ENCODE results near the gene ICAM4. TPM values are rescaled to one million over a fixed set of nuclear protein-coding genes. Genes with fewer than 3 reads are reported as not detected.

Gene ICAM4
- total and polyA plus RNA-seq, 2 of the 13 experiments (the other 11 are each of a cell fraction or from before 2014, with no cell fraction given): 2.9 to 4.0 TPM

DNA sequence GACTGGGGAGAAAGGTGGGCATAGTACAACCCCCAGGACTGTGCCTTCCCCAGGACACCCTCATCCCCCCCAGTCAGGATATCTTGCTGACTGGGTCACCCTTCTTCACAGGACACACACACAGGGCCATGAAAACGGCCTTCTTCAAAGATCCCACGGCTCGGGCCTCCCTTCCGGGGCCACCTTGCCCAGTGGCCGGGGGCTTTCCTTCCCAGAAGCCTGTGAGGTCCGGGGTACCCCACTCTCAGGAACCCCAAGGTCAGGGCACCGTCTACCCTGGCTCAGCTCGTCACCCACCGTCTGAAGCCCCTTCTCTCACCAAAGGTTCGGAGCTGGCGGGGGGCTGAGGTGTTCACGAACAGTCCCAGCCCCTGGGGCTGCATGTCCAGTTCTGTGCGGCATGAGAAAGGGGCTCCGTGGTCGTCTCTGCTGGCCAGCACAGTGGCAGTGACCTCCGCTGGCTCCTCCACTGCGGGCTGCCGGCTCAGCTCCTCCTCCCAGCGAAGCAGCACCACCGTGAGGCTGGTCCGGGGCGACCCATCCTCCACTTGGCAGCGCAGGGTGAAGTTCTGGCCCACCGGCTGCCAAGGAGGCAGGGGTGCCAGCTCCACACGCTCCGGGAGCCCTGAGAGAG is 48.7 kb downstream of the ICAM4 start (continued):
- TF ChIP-seq MLXIP (CRISPR knock-in tag; IDR thresholded peaks at IDR 0.05; ENCODE audit: borderline replicate concordance): no peak
- peak; percentile 53; the same call in 1 of the 2 replicates for TF ChIP-seq FOXO1 (CRISPR knock-in tag; IDR thresholded peaks at IDR 0.05)
- TF ChIP-seq ETS1 (CRISPR knock-in tag; IDR thresholded peaks at IDR 0.05): no peak
- TF ChIP-seq, protein P1, sequence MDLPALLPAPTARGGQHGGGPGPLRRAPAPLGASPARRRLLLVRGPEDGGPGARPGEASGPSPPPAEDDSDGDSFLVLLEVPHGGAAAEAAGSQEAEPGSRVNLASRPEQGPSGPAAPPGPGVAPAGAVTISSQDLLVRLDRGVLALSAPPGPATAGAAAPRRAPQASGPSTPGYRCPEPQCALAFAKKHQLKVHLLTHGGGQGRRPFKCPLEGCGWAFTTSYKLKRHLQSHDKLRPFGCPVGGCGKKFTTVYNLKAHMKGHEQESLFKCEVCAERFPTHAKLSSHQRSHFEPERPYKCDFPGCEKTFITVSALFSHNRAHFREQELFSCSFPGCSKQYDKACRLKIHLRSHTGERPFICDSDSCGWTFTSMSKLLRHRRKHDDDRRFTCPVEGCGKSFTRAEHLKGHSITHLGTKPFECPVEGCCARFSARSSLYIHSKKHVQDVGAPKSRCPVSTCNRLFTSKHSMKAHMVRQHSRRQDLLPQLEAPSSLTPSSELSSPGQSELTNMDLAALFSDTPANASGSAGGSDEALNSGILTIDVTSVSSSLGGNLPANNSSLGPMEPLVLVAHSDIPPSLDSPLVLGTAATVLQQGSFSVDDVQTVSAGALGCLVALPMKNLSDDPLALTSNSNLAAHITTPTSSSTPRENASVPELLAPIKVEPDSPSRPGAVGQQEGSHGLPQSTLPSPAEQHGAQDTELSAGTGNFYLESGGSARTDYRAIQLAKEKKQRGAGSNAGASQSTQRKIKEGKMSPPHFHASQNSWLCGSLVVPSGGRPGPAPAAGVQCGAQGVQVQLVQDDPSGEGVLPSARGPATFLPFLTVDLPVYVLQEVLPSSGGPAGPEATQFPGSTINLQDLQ (CRISPR knock-in tag; IDR thresholded peaks at IDR 0.05): no peak
- peak; percentile 49 for TF ChIP-seq SAP130 (CRISPR knock-in tag; IDR thresholded peaks at IDR 0.05; ENCODE audit: low read depth)
- 0 out of 2 replicates have a peak, but pooled peaks have one; percentile 38 for TF ChIP-seq IKZF5 (CRISPR knock-in tag; IDR thresholded peaks at IDR 0.05)
- TF ChIP-seq ZNF367 (CRISPR knock-in tag; IDR thresholded peaks at IDR 0.05; ENCODE audit: borderline replicate concordance): no peak
- peak; percentile 82 for TF ChIP-seq HIC2 (CRISPR knock-in tag; IDR thresholded peaks at IDR 0.05; ENCODE audit: low read depth)
- no peak for TF ChIP-seq ZNF234 (CRISPR knock-in tag; conservative IDR thresholded peaks at IDR 0.05)
- no peak for TF ChIP-seq ZNF543 (CRISPR knock-in tag; IDR thresholded peaks at IDR 0.05)
- TF ChIP-seq ZNF672 (CRISPR knock-in tag; IDR thresholded peaks at IDR 0.05): 0 out of 2 replicates have a peak, but pooled peaks have one; percentile 46
- TF ChIP-seq, protein P2, sequence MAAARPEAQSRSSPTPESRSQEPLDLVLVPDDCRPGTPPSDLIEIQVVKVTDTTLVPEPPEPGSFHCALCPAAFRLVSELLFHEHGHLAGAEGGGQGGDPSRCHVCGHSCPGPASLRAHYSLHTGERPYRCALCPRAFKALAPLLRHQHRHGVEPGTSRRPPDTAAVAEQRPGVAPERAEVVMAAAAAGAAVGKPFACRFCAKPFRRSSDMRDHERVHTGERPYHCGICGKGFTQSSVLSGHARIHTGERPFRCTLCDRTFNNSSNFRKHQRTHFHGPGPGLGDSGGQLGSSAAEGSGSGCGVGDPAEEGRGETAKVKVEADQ (CRISPR knock-in tag; IDR thresholded peaks at IDR 0.05; ENCODE audit: borderline replicate concordance): no peak
- no peak for TF ChIP-seq ZNF460 (CRISPR knock-in tag; IDR thresholded peaks at IDR 0.05; ENCODE audit: borderline replicate concordance)
- no peak for TF ChIP-seq WIZ (CRISPR knock-in tag; IDR thresholded peaks at IDR 0.05)
- TF ChIP-seq ZNF276 (CRISPR knock-in tag; IDR thresholded peaks at IDR 0.05; ENCODE audit: low read depth): no peak
- TF ChIP-seq ZBTB20 (CRISPR knock-in tag; IDR thresholded peaks at IDR 0.05; ENCODE audit: borderline replicate concordance, low read depth): no peak
